Hematopoietic multipotent progenitor cell treated with erythropoietin and hydrocortisone succinate and interleukin-3 and kit ligand, for 17 days (in vitro differentiated cells): Measurements from ENCODE around the gene ICA1.

Experiments
- DNase-seq: peaks from one replicate; pipeline ENCODE4 v3.0.0-alpha.2; 2015; ENCODE audit warnings: low spot score

ICA1 gene

GRCh38 chr7:8228068-8228467 is 33.9 kb downstream of the ICA1 start:
- no peak for DNase-seq

- peak; percentile 10 for DNase-seq
Measured at GRCh38 chr7:8227261-8227660, 34.7 kb downstream of the ICA1 start.

GRCh38 chr7:8226501-8226900 is 35.5 kb downstream of the ICA1 start:
- peak; percentile 58 for DNase-seq

- no peak for DNase-seq
Measured at GRCh38 chr7:8221567-8221966, 40.4 kb downstream of the ICA1 start.

- no peak for DNase-seq
Measured at GRCh38 chr7:8221101-8221495, 40.9 kb downstream of the ICA1 start.

- DNase-seq = no peak
Measured at GRCh38 chr7:8220376-8221100, 41.4 kb downstream of the ICA1 start.

- peak; percentile 83 for DNase-seq
Measured at GRCh38 chr7:8217200-8218068, 44.5 kb downstream of the ICA1 start.

- DNase-seq = no peak
Measured at GRCh38 chr7:8216334-8216690, 45.7 kb downstream of the ICA1 start.

GRCh38 chr7:8215648-8216333 is 46.2 kb downstream of the ICA1 start:
- DNase-seq = peak; percentile 18

GRCh38 chr7:8214244-8214824 is 47.6 kb downstream of the ICA1 start:
- DNase-seq = no peak

GRCh38 chr7:8213381-8213780 is 48.6 kb downstream of the ICA1 start:
- no peak for DNase-seq

GRCh38 chr7:8212638-8213037 is 49.3 kb downstream of the ICA1 start:
- DNase-seq = no peak

GRCh38 chr7:8211725-8212096 is 50.3 kb downstream of the ICA1 start:
- DNase-seq = no peak

GRCh38 chr7:8210845-8211724 is 50.9 kb downstream of the ICA1 start:
- DNase-seq = no peak

- DNase-seq = no peak
Measured at GRCh38 chr7:8209353-8209752, 52.6 kb downstream of the ICA1 start.

- DNase-seq = no peak
Measured at GRCh38 chr7:8208816-8209215, 53.2 kb downstream of the ICA1 start.

GRCh38 chr7:8206956-8207355 is 55.0 kb downstream of the ICA1 start:
- no peak for DNase-seq

GRCh38 chr7:8205537-8205936 is 56.4 kb downstream of the ICA1 start:
- no peak for DNase-seq

GRCh38 chr7:8205031-8205387 is 57.0 kb downstream of the ICA1 start:
- DNase-seq = no peak

- no peak for DNase-seq
Measured at GRCh38 chr7:8204339-8205030, 57.5 kb downstream of the ICA1 start.

GRCh38 chr7:8201846-8202441 is 60.0 kb downstream of the ICA1 start:
- no peak for DNase-seq
